Measurements from ENCODE around the gene UBE2E3. TPM values are rescaled to one million over a fixed set of nuclear protein-coding genes. Genes with fewer than 3 reads are reported as not detected.
A peak's percentile ranks its signal among the peaks of the same experiment; 100 is the strongest.

UBE2E3 gene
- polyA plus RNA-seq, 1 experiment, result 127 TPM

DNA sequence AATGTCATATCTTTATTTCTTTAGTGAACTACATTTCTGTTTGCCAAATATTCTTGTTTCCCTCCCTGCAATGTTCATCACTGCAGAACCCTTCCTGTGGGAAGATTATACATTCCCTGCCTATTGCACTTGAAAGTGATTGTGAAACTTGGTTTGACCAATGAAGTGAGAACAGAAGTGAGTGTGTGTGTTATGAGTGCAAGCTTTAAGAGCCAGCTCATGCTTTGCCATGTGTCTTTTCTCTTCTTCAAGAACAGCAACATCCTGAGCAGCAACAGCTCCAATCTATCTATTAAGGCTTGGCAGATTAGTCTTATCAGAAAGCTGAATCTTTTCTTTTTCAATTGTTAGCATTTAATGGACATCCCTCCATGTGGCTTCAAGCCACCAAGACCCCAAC, 42.0 kb upstream of the UBE2E3 start:
- CTCF ChIA-PET, result no interaction called here
- POLR2A ChIA-PET, result no interaction called here
- H3K4me3 ChIP-seq (ENCODE audit: low read depth, low read length), result no peak overlapping the region
- H3K9me3 ChIP-seq (ENCODE audit: control insufficient read depth, insufficient read depth, low read length), result no peaks in the 10 kb centered on the region
- H3K27me3 ChIP-seq (ENCODE audit: control insufficient read depth, insufficient read depth, low read length), result no peaks in the 10 kb centered on the region
- TF ChIP-seq, protein P1, sequence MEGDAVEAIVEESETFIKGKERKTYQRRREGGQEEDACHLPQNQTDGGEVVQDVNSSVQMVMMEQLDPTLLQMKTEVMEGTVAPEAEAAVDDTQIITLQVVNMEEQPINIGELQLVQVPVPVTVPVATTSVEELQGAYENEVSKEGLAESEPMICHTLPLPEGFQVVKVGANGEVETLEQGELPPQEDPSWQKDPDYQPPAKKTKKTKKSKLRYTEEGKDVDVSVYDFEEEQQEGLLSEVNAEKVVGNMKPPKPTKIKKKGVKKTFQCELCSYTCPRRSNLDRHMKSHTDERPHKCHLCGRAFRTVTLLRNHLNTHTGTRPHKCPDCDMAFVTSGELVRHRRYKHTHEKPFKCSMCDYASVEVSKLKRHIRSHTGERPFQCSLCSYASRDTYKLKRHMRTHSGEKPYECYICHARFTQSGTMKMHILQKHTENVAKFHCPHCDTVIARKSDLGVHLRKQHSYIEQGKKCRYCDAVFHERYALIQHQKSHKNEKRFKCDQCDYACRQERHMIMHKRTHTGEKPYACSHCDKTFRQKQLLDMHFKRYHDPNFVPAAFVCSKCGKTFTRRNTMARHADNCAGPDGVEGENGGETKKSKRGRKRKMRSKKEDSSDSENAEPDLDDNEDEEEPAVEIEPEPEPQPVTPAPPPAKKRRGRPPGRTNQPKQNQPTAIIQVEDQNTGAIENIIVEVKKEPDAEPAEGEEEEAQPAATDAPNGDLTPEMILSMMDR (IDR thresholded peaks at IDR 0.05; ENCODE audit: low read depth, low read length), result no peak
- H3K27ac ChIP-seq (ENCODE audit: low read depth, low read length), result no peak overlapping the region
- DNase-seq (ENCODE audit: low read depth, low spot score), result peak; percentile 29

DNA sequence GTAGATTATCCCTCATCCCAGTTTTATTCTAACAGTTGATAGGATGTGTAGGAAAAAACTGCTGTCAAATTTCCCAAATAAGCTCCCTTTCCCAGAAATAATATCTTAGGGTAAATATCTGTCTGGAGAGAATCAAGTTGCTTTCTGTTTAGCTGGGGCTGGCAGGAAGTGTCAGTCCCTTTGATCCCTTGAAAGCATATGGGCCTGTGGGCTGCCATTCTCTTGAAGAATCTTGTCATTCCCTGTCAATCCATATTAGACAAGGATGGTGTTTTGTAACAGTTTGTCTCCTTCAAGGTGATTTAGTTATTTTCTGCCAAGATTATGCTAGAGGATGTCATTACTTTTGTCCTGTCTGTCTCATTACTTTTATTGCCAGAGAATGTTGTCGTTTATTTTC, 37.1 kb upstream of the UBE2E3 start:
- Histone ChIP-seq H3K4me3 (ENCODE audit: low read depth, low read length) (no peak overlapping the region), H3K27me3 (ENCODE audit: control insufficient read depth, insufficient read depth, low read length) (no peaks in the 10 kb centered on the region), H3K9me3 (ENCODE audit: control insufficient read depth, insufficient read depth, low read length) (no peaks in the 10 kb centered on the region), H3K27ac (ENCODE audit: low read depth, low read length) (no peak overlapping the region)
- no peak for DNase-seq (ENCODE audit: low read depth, low spot score)
- ChIA-PET CTCF (interaction anchor here (0.6 kb wide), 1 partner anchor 41 kb away, joined by 3 read pairs; no protein-coding TSS in a partner anchor), POLR2A (no interaction called here)
- TF ChIP-seq, protein P1 (IDR thresholded peaks at IDR 0.05; ENCODE audit: low read depth, low read length), result no peak

DNA sequence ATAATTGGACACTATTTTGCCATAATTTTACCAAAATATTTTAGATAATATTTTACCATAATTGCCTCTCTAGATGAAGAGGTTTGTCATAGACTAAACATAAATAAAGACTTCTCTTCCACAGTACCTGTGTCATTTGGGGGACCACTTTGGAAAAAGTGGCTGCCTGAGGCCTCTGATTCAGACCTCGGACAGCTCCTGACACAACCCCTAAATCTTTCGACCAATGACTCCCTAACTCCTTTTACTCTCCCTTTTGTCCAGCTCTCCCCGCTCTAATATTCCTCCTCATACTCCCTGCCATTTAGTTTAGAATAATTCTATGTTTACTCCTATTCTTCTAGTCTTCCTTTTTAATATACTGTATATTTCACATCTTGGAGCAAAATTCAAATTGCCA, 36.0 kb upstream of the UBE2E3 start:
- no peaks in the 10 kb centered on the region for H3K9me3 ChIP-seq (ENCODE audit: control insufficient read depth, insufficient read depth, low read length)
- ChIA-PET POLR2A (no interaction called here), CTCF (no interaction called here)
- no peak overlapping the region for H3K4me3 ChIP-seq (ENCODE audit: low read depth, low read length)
- DNase-seq (ENCODE audit: low read depth, low spot score), result no peak
- H3K27me3 ChIP-seq (ENCODE audit: control insufficient read depth, insufficient read depth, low read length), result no peaks in the 10 kb centered on the region
- no peak overlapping the region for H3K27ac ChIP-seq (ENCODE audit: low read depth, low read length)
- TF ChIP-seq, protein P1 (IDR thresholded peaks at IDR 0.05; ENCODE audit: low read depth, low read length), result no peak

DNA sequence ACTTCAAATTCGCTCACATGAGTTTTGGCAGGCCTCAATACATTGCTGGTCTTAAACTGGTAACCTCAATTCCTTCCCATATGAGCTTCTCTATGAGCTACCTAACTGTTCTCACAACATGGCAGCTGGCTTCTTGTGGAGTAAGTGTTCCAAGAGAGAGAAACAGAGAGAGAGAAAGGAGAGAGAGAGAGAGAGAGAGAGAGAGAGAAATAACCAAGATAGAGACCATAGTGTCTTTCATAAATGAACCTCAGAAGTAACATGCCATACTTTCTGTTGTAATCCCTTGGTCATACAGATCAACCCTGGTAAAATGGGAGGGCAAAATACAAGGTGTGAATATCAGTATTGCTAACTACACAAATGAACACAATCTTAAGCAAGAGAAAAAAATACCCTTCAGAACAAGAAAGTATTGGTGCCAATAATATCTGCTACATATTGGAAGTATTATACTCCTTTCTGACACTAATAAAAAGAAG, 33.2 kb upstream of the UBE2E3 start:
- no peaks in the 10 kb centered on the region for H3K27me3 ChIP-seq (ENCODE audit: control insufficient read depth, insufficient read depth, low read length)
- POLR2A ChIA-PET, result no interaction called here
- no peak overlapping the region for H3K4me3 ChIP-seq (ENCODE audit: low read depth, low read length)
- H3K27ac ChIP-seq (ENCODE audit: low read depth, low read length), result no peak overlapping the region
- no peaks in the 10 kb centered on the region for H3K9me3 ChIP-seq (ENCODE audit: control insufficient read depth, insufficient read depth, low read length)
- CTCF ChIA-PET, result no interaction called here
- TF ChIP-seq, protein P1 (IDR thresholded peaks at IDR 0.05; ENCODE audit: low read depth, low read length), result no peak
- no peak for DNase-seq (ENCODE audit: low read depth, low spot score)

DNA sequence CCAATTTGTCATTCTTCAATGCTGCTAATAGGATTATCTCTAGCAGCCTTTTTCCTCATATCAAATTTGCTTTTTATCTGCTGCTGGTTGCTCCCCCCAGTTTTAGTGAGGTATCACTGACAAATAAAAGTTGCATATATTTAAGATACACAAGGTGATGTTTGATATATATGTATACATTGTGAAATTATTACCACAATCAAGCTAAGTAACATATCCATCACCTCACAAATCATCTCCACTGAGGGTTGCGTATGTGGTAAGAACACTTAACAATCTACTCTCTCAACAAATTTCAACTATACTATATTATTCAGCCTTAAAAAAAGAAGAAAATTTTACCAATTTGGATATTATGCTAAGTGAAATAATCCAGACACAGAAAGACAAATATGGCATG, 30.5 kb upstream of the UBE2E3 start:
- ChIA-PET POLR2A (no interaction called here), CTCF (no interaction called here)
- H3K4me3 ChIP-seq (ENCODE audit: low read depth, low read length), result no peak overlapping the region
- H3K27ac ChIP-seq (ENCODE audit: low read depth, low read length), result no peak overlapping the region
- DNase-seq (ENCODE audit: low read depth, low spot score), result no peak
- no peaks in the 10 kb centered on the region for H3K27me3 ChIP-seq (ENCODE audit: control insufficient read depth, insufficient read depth, low read length)
- TF ChIP-seq, protein P1 (IDR thresholded peaks at IDR 0.05; ENCODE audit: low read depth, low read length), result no peak
- H3K9me3 ChIP-seq (ENCODE audit: control insufficient read depth, insufficient read depth, low read length), result no peaks in the 10 kb centered on the region

Data from AG04450 (cell line).